Thymus (tissue), 11 donors: ENCODE data around the gene EIF3K. TPM values are rescaled to one million over a fixed set of nuclear protein-coding genes. Genes with fewer than 3 reads are reported as not detected.
"Not testable (repeated sequence)": the region's sequence is repeated elsewhere in the genome, so short reads cannot be mapped to it uniquely, and the experiment has no call there.

Experiments used
- DNase-seq, 9 donors: peaks; one replicate each; pipeline ENCODE4 v3.0.0-alpha.2; 2013; ENCODE audit warnings: low spot score in 9 of 9, low read depth in 6 of 9, missing footprints in 1 of 9
- H3K27ac ChIP-seq, 2 donors: one replicate each; pipeline ENCODE4 v1.5.1; 2013; ENCODE audit warnings: control low read depth in 1 of 2, low read depth in 1 of 2, low read length in 1 of 2, mild to moderate bottlenecking in 1 of 2, moderate library complexity in 1 of 2
- H3K27me3 ChIP-seq, 2 donors: one replicate each; pipeline ENCODE4 v1.5.1; 2013; ENCODE audit warnings: low read length in 1 of 2; ENCODE audit not compliant: control insufficient read depth in 2 of 2, insufficient read depth in 1 of 2
- H3K36me3 ChIP-seq, 2 donors: one replicate each; pipeline ENCODE4 v1.5.1; 2013; ENCODE audit warnings: low read length in 1 of 2, mild to moderate bottlenecking in 1 of 2, moderate library complexity in 1 of 2; ENCODE audit not compliant: control insufficient read depth in 2 of 2, insufficient read depth in 2 of 2
- H3K4me1 ChIP-seq, 2 donors: one replicate each; pipeline ENCODE4 v1.5.1; 2013; ENCODE audit warnings: low read length in 2 of 2; ENCODE audit not compliant: control insufficient read depth in 2 of 2, insufficient read depth in 2 of 2
- H3K4me3 ChIP-seq, 2 donors: one replicate each; pipeline ENCODE4 v1.5.1; 2013; ENCODE audit warnings: low read length in 2 of 2, control low read depth in 1 of 2, mild to moderate bottlenecking in 1 of 2
- H3K9me3 ChIP-seq, 2 donors: one replicate each; pipeline ENCODE4 v1.5.1; 2013; ENCODE audit warnings: low read length in 1 of 2, mild to moderate bottlenecking in 1 of 2; ENCODE audit not compliant: control insufficient read depth in 2 of 2, insufficient read depth in 1 of 2
- WGBS: extraction: QIAGEN DNeasy Blood & Tissue Kit; methylation state at CpG from one replicate; pipeline ENCODE4 v1.1.7; 2013; 5-methylcytosine and 5-hydroxymethylcytosine counted together
- polyA plus RNA-seq: library from polyadenylated mRNA; stranded (reverse); fragments of 200-250 nt; gene quantifications from one replicate; pipeline ENCODE4 v1.2.3, GENCODE V29; 2013
- total RNA-seq: library from RNA; stranded (reverse); fragments of 120-200 nt; gene quantifications from one replicate; pipeline ENCODE4 v1.2.4, GENCODE V29; 2013
- donor health status: healthy.

EIF3K gene
- total and polyA plus RNA-seq, 2 donors = 268 to 317 TPM

GRCh38 chr19:38629568-38629967, 10.6 kb downstream of the EIF3K start:
- no peak for DNase-seq
- H3K36me3 ChIP-seq = peaks cover 52 to 72% of the 10 kb centered on the region in 2 donors
- H3K4me3 ChIP-seq = no peak overlapping the region
- no peaks in the 10 kb centered on the region for H3K9me3 ChIP-seq
- no peak overlapping the region for H3K27ac ChIP-seq
- 97% methylated on average over 6 of the region's 6 CpGs for WGBS
- H3K4me1 ChIP-seq = no peaks in the 10 kb centered on the region
- no peaks in the 10 kb centered on the region for H3K27me3 ChIP-seq

DNA sequence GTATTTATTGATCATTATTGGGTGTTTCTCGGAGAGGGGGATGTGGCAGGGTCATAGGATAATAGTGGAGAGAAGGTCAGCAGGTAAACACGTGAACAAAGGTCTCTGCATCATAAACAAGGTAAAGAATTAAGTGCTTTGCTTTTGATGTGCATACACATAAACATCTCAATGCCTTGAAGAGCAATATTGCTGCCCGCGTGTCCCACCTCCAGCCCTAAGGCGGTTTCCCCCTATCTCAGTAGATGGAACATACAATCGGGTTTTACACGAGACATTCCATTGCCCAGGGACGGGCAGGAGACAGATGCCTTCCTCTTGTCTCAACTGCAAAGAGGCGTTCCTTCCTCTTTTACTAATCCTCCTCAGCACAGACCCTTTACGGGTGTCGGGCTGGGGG, 12.3 kb downstream of the EIF3K start:
- not testable (repeated sequence) for H3K4me3 ChIP-seq, DNase-seq, H3K27me3 ChIP-seq, H3K27ac ChIP-seq, H3K9me3 ChIP-seq, H3K4me1 ChIP-seq
- 96% methylated on average over 11 of the region's 11 CpGs for WGBS
- peaks cover 56 to 66% of the 10 kb centered on the region in 2 donors for H3K36me3 ChIP-seq

GRCh38 chr19:38631811-38632475, 13.0 kb downstream of the EIF3K start:
- not testable (repeated sequence) for H3K9me3 ChIP-seq, H3K27me3 ChIP-seq, H3K4me3 ChIP-seq, DNase-seq, H3K27ac ChIP-seq, H3K4me1 ChIP-seq
- WGBS = 98% methylated on average over 7 of the region's 7 CpGs
- H3K36me3 ChIP-seq = peaks cover 52 to 59% of the 10 kb centered on the region in 2 donors

DNA sequence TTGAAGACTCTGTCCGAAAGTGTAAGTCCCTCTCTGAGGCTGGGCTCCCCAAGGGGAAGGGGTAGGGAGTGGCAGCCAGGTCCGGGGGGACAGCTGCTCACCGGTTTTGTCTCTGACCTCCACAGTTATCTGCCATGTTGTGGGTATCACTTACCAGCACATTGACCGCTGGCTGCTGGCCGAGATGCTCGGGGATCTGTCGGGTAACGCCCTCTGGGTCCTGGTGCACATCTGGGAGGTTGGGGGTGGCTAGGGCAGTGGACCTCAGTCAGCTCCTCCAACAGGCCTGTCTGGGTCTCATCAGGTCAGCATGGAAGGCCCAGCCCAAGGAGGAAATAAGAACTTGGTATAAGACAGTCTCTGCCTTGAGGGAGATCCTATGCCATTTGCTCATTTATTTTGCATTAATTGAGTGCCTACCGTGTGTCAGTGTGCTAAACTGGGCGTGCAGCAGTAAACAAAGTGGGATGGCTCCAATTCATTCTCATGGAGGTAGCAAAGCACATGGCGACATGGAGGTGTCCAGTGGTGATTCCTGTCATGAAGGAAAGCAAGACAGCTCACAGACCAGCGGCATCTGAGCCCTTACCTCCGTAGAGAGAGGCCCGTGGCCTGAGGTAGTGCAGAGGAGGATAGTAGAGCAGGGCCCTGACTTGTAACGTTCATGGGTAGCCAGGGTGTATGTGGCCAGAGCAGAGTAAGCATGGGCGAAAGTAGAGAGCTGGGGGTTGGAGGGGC, 13.7 kb downstream of the EIF3K start:
- H3K36me3 ChIP-seq = peaks cover 46 to 52% of the 10 kb centered on the region in 2 donors
- no peak for DNase-seq
- no peak overlapping the region for H3K27ac ChIP-seq
- H3K9me3 ChIP-seq = no peaks in the 10 kb centered on the region
- peaks cover 2 to 12% of the 10 kb centered on the region in 2 donors for H3K4me1 ChIP-seq
- no peak overlapping the region for H3K4me3 ChIP-seq
- WGBS = 97% methylated on average over 16 of the region's 16 CpGs
- H3K27me3 ChIP-seq = no peaks in the 10 kb centered on the region

DNA sequence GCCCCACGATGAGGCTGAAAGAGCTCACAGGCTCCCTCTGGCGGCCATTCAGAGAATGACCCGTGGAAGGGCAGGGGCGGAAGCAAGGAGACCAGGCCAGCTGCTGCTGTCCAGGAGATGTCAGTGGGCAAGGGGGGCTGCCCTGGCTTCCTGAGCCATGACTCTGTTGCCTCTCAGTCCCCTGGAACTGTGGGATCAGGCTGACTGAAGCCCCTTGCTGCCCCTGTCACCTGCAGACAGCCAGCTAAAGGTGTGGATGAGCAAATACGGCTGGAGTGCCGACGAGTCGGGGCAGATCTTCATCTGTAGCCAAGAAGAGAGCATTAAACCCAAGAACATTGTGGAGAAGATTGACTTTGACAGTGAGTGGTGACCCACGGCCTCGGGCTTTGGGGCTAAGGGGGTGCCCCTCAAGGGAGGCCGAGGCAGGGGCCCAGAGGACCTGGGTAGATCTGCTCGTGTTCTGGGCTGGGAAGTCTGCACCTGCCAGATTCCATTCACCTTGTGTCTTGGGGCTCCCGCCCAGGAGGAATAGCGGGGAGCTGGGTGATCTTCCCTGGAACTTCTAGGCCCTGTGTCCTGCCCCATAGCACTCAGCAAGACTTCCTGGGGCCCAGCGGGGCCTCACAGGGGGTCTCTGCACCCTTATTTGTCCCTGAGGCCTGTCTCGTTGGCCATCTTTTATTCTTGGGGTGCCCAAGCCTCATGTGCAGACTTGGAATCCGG, 15.9 kb downstream of the EIF3K start:
- 76% methylated on average over 17 of the region's 17 CpGs for WGBS
- DNase-seq = peak in 6 of 9 donors; percentile 29 to 75 (median 55)
- Histone ChIP-seq H3K9me3 (no peaks in the 10 kb centered on the region), H3K36me3 (peaks cover 28 to 31% of the 10 kb centered on the region in 2 donors), H3K4me3 (no peak overlapping the region), H3K27ac (no peak overlapping the region), H3K4me1 (peaks cover 2 to 12% of the 10 kb centered on the region in 2 donors), H3K27me3 (no peaks in the 10 kb centered on the region)

- 95% methylated on average over 17 of the region's 17 CpGs for WGBS
- Histone ChIP-seq H3K4me3 (no peak overlapping the region), H3K36me3 (peaks cover 25 to 28% of the 10 kb centered on the region in 2 donors)
Observed at GRCh38 chr19:38635483-38636399, 16.8 kb downstream of the EIF3K start.

DNA sequence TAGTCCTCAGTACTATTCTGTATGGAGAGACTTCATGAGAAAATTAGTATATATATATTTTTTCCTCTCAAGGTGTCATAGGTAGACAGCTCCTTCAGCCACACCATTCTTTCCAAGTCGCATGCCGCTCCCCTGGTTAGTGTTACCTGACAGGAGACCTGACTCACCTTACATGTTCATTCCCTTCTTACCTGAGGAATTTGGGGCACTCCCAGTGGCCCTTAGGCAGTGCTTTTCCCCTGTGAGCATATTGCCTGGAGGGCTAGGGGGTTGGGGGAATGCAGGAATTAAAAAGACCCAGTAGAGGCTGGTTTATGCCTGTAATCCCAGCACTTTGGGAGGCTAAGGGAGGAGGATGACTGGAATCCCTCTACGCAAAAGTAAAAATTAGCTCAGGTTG, 19.5 kb downstream of the EIF3K start:
- no peaks in the 10 kb centered on the region for H3K27me3 ChIP-seq
- no peaks in the 10 kb centered on the region for H3K9me3 ChIP-seq
- WGBS = 98% methylated on average over 3 of the region's 3 CpGs
- H3K4me1 ChIP-seq = peaks cover 2 to 12% of the 10 kb centered on the region in 2 donors
- H3K4me3 ChIP-seq = no peak overlapping the region
- DNase-seq = no peak
- peaks cover 11 to 17% of the 10 kb centered on the region in 2 donors for H3K36me3 ChIP-seq
- no peak overlapping the region for H3K27ac ChIP-seq

More at GRCh38 chr19:38635483-38636399, 16.8 kb downstream of the EIF3K start:
- H3K9me3 ChIP-seq = no peaks in the 10 kb centered on the region
- no peak overlapping the region for H3K27ac ChIP-seq
- no peak for DNase-seq
- peaks cover 2 to 12% of the 10 kb centered on the region in 2 donors for H3K4me1 ChIP-seq
- H3K27me3 ChIP-seq = no peaks in the 10 kb centered on the region

DNA sequence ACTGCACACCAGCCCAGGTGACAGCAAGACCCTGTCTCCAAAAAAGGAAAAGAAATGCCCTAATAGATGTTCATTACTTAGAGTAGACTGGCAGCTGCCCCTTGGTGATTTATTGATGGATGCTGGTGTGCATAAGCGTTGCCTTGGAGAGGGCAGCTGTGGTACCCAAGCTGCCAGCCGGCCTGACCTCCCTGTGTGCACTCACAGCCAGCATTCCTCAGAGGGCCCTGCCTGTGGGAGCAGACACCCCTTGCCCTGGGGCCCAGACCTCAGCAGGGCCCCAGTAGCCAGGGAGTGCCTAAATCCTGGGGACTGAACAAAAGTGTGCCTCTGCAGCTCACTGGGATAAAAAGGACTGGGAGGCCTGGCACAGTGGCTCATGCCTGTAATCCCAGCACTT, 20.7 kb downstream of the EIF3K start:
- Histone ChIP-seq H3K36me3 (peaks cover 11 to 17% of the 10 kb centered on the region in 2 donors), H3K4me3 (no peak overlapping the region), H3K27me3 (no peaks in the 10 kb centered on the region), H3K4me1 (peaks cover 2 to 10% of the 10 kb centered on the region in 2 donors), H3K9me3 (no peaks in the 10 kb centered on the region), H3K27ac (no peak overlapping the region)
- WGBS = 98% methylated on average over 2 of the region's 2 CpGs
- DNase-seq = no peak
